NT2/D1 (cell line): ENCODE measurements around the gene ERBB4.

ENCODE experiments used
- SUZ12 ChIP-seq: IDR thresholded peaks from 2 replicates; pipeline ENCODE4 v1.6.1; 2011; ENCODE audit not compliant: insufficient read length, insufficient read depth; ENCODE audit errors: extremely low read depth
- YY1 ChIP-seq: IDR thresholded peaks from 2 replicates; pipeline ENCODE4 v1.6.1; 2011; ENCODE audit not compliant: insufficient read length, insufficient read depth
- ZNF274 ChIP-seq: IDR thresholded peaks from 2 replicates; pipeline ENCODE4 v1.6.1; 2011; ENCODE audit warnings: mild to moderate bottlenecking, low read depth, low read length

GRCh38 chr2:211351987-211352386 lies 1186.6 kb downstream of the ERBB4 start:
- TF ChIP-seq YY1 (no peak), SUZ12 (no peak), ZNF274 (no peak)
